Neuronal stem cell (in vitro differentiated cells): Measurements from ENCODE around the gene PNMA8B.

Experiments
- DNase-seq: peaks from one replicate; pipeline ENCODE4 v3.0.0-alpha.2; 2013; ENCODE audit warnings: low spot score
- H2AFZ ChIP-seq: one replicate; pipeline ENCODE4 v1.6.1; 2013; ENCODE audit warnings: mild to moderate bottlenecking, low read length, inconsistent platforms
- H2AK5ac ChIP-seq: 2 replicates; pipeline ENCODE4 v1.6.1; 2013; ENCODE audit warnings: low read depth, mild to moderate bottlenecking, inconsistent platforms, low read length, moderate library complexity, mixed read lengths
- H2BK120ac ChIP-seq: 2 replicates; pipeline ENCODE4 v1.6.1; 2013; ENCODE audit warnings: low read depth, mild to moderate bottlenecking, inconsistent platforms, low read length, moderate library complexity, mixed read lengths
- H2BK12ac ChIP-seq: one replicate; pipeline ENCODE4 v1.6.1; 2013; ENCODE audit warnings: low read length, inconsistent platforms
- H2BK15ac ChIP-seq: 2 replicates; pipeline ENCODE4 v1.6.1; 2013; ENCODE audit warnings: mild to moderate bottlenecking, low read length, inconsistent platforms, mixed read lengths
- H2BK5ac ChIP-seq: one replicate; pipeline ENCODE4 v1.6.1; 2013; ENCODE audit warnings: inconsistent platforms, mild to moderate bottlenecking, low read length, moderate library complexity
- H3K14ac ChIP-seq: one replicate; pipeline ENCODE4 v1.6.1; 2013; ENCODE audit warnings: low read length, inconsistent platforms
- H3K18ac ChIP-seq: 2 replicates; pipeline ENCODE4 v1.6.1; 2013; ENCODE audit warnings: low read length, inconsistent platforms
- H3K23ac ChIP-seq: 2 replicates; pipeline ENCODE4 v1.6.1; 2013; ENCODE audit warnings: low read depth, mild to moderate bottlenecking, mixed read lengths, low read length, inconsistent platforms; ENCODE audit not compliant: poor library complexity
- H3K27ac ChIP-seq: replicated peaks from 3 replicates; pipeline ENCODE4 v1.5.1; 2013; ENCODE audit warnings: low read length, inconsistent platforms
- H3K27me3 ChIP-seq, 3 experiments: 2 replicates each; pipeline ENCODE4 v1.6.1; 2013; ENCODE audit warnings: low read length in 3 of 3, mild to moderate bottlenecking in 2 of 3, inconsistent platforms in 1 of 3, low read depth in 1 of 3, mixed read lengths in 1 of 3, moderate library complexity in 1 of 3; ENCODE audit not compliant: control insufficient read depth in 3 of 3, insufficient read depth in 3 of 3
- H3K36me3 ChIP-seq, 2 donors: replicated peaks in 1 of 2; 2 replicates each; pipeline ENCODE4 v1.6.1; 2013; ENCODE audit warnings: low read length in 2 of 2; ENCODE audit not compliant: control insufficient read depth in 2 of 2, insufficient read depth in 2 of 2
- H3K4ac ChIP-seq: 2 replicates; pipeline ENCODE4 v1.6.1; 2013; ENCODE audit warnings: inconsistent platforms, mild to moderate bottlenecking, low read length, moderate library complexity
- H3K4me1 ChIP-seq, 2 donors: 1 replicate in 1 of 2; 2 replicates in 1 of 2; pipeline ENCODE4 v1.6.1; 2013; ENCODE audit warnings: low read length in 2 of 2, low read depth in 1 of 2; ENCODE audit not compliant: control insufficient read depth in 2 of 2, insufficient read depth in 1 of 2
- H3K4me2 ChIP-seq: one replicate; pipeline ENCODE4 v1.6.1; 2013; ENCODE audit warnings: mild to moderate bottlenecking, low read length, inconsistent platforms; ENCODE audit not compliant: insufficient read depth, poor library complexity, severe bottlenecking
- H3K4me3 ChIP-seq, 2 donors: 2 replicates each; pipeline ENCODE4 v1.5.1; 2013; ENCODE audit warnings: low read length in 2 of 2, mild to moderate bottlenecking in 2 of 2, inconsistent platforms in 1 of 2, moderate library complexity in 1 of 2
- H3K79me1 ChIP-seq: one replicate; pipeline ENCODE4 v1.6.1; 2013; ENCODE audit warnings: low read depth, mild to moderate bottlenecking, inconsistent platforms, low read length, moderate library complexity
- H3K9ac ChIP-seq: one replicate; pipeline ENCODE4 v1.6.1; 2013; ENCODE audit warnings: mild to moderate bottlenecking, low read depth, low read length, inconsistent platforms; ENCODE audit not compliant: poor library complexity
- H3K9me3 ChIP-seq, 2 donors: replicated peaks in 1 of 2; 2 replicates each; pipeline versions ENCODE3 to v1.6.1; 2013; ENCODE audit warnings: low read length in 2 of 2, mild to moderate bottlenecking in 2 of 2, inconsistent platforms in 1 of 2, low read depth in 1 of 2, mixed read lengths in 1 of 2, moderate library complexity in 1 of 2; ENCODE audit not compliant: control insufficient read depth in 2 of 2, insufficient read depth in 1 of 2
- H4K8ac ChIP-seq: one replicate; pipeline ENCODE4 v1.6.1; 2013; ENCODE audit warnings: low read depth, mild to moderate bottlenecking, inconsistent platforms, low read length, moderate library complexity
- H4K91ac ChIP-seq: one replicate; pipeline ENCODE4 v1.6.1; 2013; ENCODE audit warnings: low read length, low read depth, mild to moderate bottlenecking, inconsistent platforms; ENCODE audit not compliant: poor library complexity
- WGBS, 2 donors: extraction: QIAGEN DNeasy Blood & Tissue Kit; methylation state at CpG; one replicate each; pipeline ENCODE4 v1.1.7; 2013; ENCODE audit warnings: missing lambda C conversion rate in 2 of 2, mixed read lengths in 1 of 2; ENCODE audit not compliant: insufficient read length in 2 of 2, insufficient replicate concordance in 1 of 2; ENCODE audit errors: extremely low coverage in 2 of 2; 5-methylcytosine and 5-hydroxymethylcytosine counted together

PNMA8B gene

DNA sequence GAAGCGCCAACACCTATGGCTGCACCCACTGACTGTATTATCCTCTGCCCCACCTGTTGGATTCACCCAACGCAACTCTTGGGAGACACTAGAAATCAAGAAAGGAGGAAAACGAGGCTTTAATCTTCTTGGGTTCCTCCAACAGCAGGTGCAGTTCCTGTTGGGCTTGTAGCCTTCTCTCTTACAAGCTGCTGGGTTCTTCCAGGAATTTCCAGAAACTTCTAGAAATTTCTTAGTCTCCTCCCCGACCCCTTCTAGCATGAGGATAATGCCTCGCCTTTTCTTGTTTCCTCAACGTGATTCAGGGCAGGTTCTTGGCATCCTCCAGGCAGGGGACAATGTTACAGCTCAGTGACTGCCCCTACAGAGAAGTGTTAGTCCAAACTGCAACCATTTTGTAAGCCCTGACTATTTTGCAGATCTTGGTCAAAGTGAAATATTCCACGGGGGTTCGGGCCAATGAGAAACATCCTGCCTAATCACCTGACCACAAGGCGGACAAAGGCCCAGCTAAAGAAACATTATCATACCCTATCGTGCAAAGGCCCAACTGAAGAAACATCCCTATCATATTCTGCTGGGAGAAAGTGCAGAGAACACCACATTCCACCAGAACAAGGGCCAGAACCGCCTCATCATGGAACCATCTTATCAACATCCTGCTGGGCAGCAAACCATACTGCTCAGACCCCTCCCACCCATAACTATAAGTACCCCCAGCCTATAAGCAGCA, 23.7 kb downstream of the PNMA8B start:
- no peak for DNase-seq
- Histone ChIP-seq H3K79me1 (peaks cover 10% of the 10 kb centered on the region), H3K4me2 (peak overlapping the region; percentile 74), H3K18ac (peak overlapping the region; percentile 89), H3K4ac (no peak overlapping the region), H3K27ac (no peak overlapping the region), H2BK5ac (peak overlapping the region; percentile 54), H2BK12ac (no peak overlapping the region), H3K4me3 (peak overlapping the region in 1 of 2 donors; percentile 76), H2AK5ac (peak overlapping the region; percentile 72), H3K36me3 (peaks cover 17 to 31% of the 10 kb centered on the region in 2 donors), H2AFZ (peak overlapping the region; percentile 99), H3K27me3 (no peaks in the 10 kb centered on the region), H3K23ac (peak overlapping the region; percentile 50), H3K9ac (no peak overlapping the region), H2BK15ac (no peak overlapping the region), H4K8ac (no peak overlapping the region), H3K9me3 (peaks cover 0 to 6% of the 10 kb centered on the region in 2 donors), H2BK120ac (no peak overlapping the region), H3K14ac (no peak overlapping the region), H3K4me1 (peaks cover 10 to 19% of the 10 kb centered on the region in 2 donors), H4K91ac (no peak overlapping the region)
- no CpG with 5 or more reads among the region's 11 CpGs for WGBS, 2 donors

DNA sequence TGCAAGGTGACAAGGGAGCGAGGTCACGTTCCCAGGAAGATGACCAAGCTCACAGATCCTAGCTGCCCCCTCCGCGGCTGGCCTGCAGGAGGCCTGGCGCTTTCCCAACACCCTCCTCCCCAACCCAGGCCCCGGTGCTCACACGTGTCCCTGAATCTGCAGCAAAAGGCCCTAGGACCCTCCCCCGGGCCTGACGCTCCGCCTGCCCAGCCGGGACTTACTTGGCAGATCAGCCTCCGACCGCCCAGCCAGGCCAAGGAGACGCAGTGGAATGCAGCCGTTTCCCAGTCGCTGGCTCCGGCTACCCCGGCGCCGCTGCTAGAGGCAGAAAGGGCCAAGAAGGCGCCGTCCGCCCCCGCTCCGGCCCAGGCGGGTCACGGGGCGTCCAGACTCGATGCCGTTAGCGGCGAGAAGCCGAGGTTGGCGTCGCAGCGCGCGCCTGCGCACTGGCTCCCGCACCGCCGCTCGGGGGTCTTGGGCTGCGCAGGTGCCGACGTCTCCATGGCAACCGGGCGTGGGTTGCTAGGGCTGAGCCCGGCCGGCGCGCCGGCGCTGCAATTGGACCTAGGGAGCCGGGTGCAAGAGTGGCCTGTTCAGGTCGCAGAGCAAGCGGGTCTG, 24.4 kb downstream of the PNMA8B start, which contains the start of gene PNMA8A:
PNMA8A (minus strand) TSS at position 448 of the 618 bp plus-strand sequence. CDS start 528 bp downstream, outside the sequence.
- Histone ChIP-seq H2BK12ac (peak within 1 kb of the TSS; percentile 82), H3K27ac (peak within 1 kb of the TSS; percentile 67), H3K9me3 (peaks cover 0 to 6% of the 10 kb centered on the region in 2 donors), H4K91ac (no peak within 1 kb of the TSS), H3K23ac (peak within 1 kb of the TSS; percentile 50), H3K14ac (no peak within 1 kb of the TSS), H3K27me3 (no peaks in the 10 kb centered on the region), H2AFZ (peak within 1 kb of the TSS; percentile 99), H2AK5ac (peak within 1 kb of the TSS; percentile 72), H3K4me2 (peak within 1 kb of the TSS; percentile 74), H3K36me3 (peaks cover 19 to 38% of the 10 kb centered on the region in 2 donors), H3K79me1 (peaks cover 10% of the 10 kb centered on the region), H2BK15ac (no peak within 1 kb of the TSS), H4K8ac (no peak within 1 kb of the TSS), H3K9ac (peak within 1 kb of the TSS; percentile 89), H2BK5ac (peak within 1 kb of the TSS; percentile 54), H3K4ac (no peak within 1 kb of the TSS), H3K4me3 (peak within 1 kb of the TSS; percentile 76 to 88), H3K4me1 (peaks cover 10 to 19% of the 10 kb centered on the region in 2 donors), H3K18ac (peak within 1 kb of the TSS; percentile 97), H2BK120ac (no peak within 1 kb of the TSS)
- WGBS, 2 donors, result no CpG with 5 or more reads among the region's 57 CpGs
- peak; percentile 94 for DNase-seq

DNA sequence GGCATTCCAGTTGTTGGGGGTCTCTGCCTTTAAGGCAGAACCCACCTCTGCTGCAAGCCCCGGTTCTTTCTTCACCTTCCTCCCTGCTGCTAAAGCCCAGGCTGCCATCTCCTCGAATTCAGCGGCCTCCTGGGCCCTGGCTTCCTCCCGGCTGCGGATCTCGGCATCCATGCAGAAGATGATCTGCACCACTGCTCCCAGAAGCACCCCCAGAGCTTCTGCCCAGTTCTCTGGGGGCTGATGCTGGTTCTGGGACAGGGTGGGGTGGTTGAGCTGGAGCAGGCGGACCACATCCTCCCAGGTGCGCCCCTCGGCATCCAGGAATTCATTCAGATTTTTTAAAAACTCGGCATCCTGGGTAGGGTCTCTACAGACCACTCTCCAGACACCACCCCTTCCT, 25.3 kb downstream of the PNMA8B start:
- Histone ChIP-seq H2BK120ac (no peak overlapping the region), H3K4me2 (peak overlapping the region; percentile 66), H2BK15ac (no peak overlapping the region), H3K18ac (no peak overlapping the region), H3K9ac (no peak overlapping the region), H3K27ac (no peak overlapping the region), H2AK5ac (no peak overlapping the region), H3K36me3 (peaks cover 19 to 44% of the 10 kb centered on the region in 2 donors), H4K8ac (no peak overlapping the region), H3K9me3 (peaks cover 0 to 6% of the 10 kb centered on the region in 2 donors), H3K4ac (no peak overlapping the region), H2BK12ac (no peak overlapping the region), H3K27me3 (no peaks in the 10 kb centered on the region), H3K4me3 (peak overlapping the region; percentile 76 to 88), H3K79me1 (peaks cover 10% of the 10 kb centered on the region), H3K4me1 (peaks cover 10 to 19% of the 10 kb centered on the region in 2 donors), H3K14ac (no peak overlapping the region), H4K91ac (no peak overlapping the region), H2AFZ (no peak overlapping the region), H2BK5ac (no peak overlapping the region), H3K23ac (no peak overlapping the region)
- no CpG with 5 or more reads among the region's 10 CpGs for WGBS, 2 donors
- DNase-seq, result no peak

- Histone ChIP-seq H2BK5ac (no peak overlapping the region), H2AFZ (no peak overlapping the region), H3K79me1 (peaks cover 10% of the 10 kb centered on the region), H2BK15ac (no peak overlapping the region), H3K14ac (no peak overlapping the region), H2BK12ac (no peak overlapping the region), H3K4ac (no peak overlapping the region), H3K4me3 (no peak overlapping the region), H3K27me3 (no peaks in the 10 kb centered on the region), H3K9me3 (peaks cover 0 to 6% of the 10 kb centered on the region in 2 donors), H4K91ac (no peak overlapping the region), H3K4me1 (peaks cover 10 to 19% of the 10 kb centered on the region in 2 donors), H3K36me3 (peaks cover 25 to 47% of the 10 kb centered on the region in 2 donors), H3K27ac (no peak overlapping the region), H2AK5ac (no peak overlapping the region), H3K18ac (no peak overlapping the region), H3K23ac (no peak overlapping the region), H4K8ac (no peak overlapping the region), H3K4me2 (no peak overlapping the region), H3K9ac (no peak overlapping the region), H2BK120ac (no peak overlapping the region)
- whole genome bisulfite sequencing, 2 donors, result no CpG with 5 or more reads among the region's 18 CpGs
- DNase-seq, result no peak
These were observed 26.0 kb downstream of the PNMA8B start for GRCh38 chr19:46469541-46470185.
